NCI-H2171 (cell line): ENCODE results near the gene PHOSPHO1.

Experiments used
- DNase-seq: peaks from one replicate; lab custom pipeline; 2025; lab: John Stamatoyannopoulos, UW

PHOSPHO1 gene

GRCh38 chr17:49242813-49243212 is 12.2 kb upstream of the PHOSPHO1 start:
- DNase-seq, result no peak

GRCh38 chr17:49241692-49242397 is 11.3 kb upstream of the PHOSPHO1 start:
- DNase-seq, result no peak

- DNase-seq, result no peak
Observed at GRCh38 chr17:49241040-49241439, 10.5 kb upstream of the PHOSPHO1 start.

GRCh38 chr17:49240619-49241018 is 10.0 kb upstream of the PHOSPHO1 start:
- no peak for DNase-seq

GRCh38 chr17:49239963-49240362 is 9.4 kb upstream of the PHOSPHO1 start:
- no peak for DNase-seq

- no peak for DNase-seq
Observed at GRCh38 chr17:49235896-49236295, 5.3 kb upstream of the PHOSPHO1 start.

- DNase-seq, result no peak
Observed at GRCh38 chr17:49234509-49235080, 4.0 kb upstream of the PHOSPHO1 start.

- DNase-seq, result no peak
Observed at GRCh38 chr17:49231563-49231894, 942 bp upstream of the PHOSPHO1 start.

- no peak for DNase-seq
Observed at GRCh38 chr17:49229805-49230600, 584 bp downstream of the PHOSPHO1 start.

- no peak for DNase-seq
Observed at GRCh38 chr17:49229076-49229804, 1.3 kb downstream of the PHOSPHO1 start.

- peak; percentile 35 for DNase-seq
Observed at GRCh38 chr17:49227436-49228261, 2.9 kb downstream of the PHOSPHO1 start.

- no peak for DNase-seq
Observed at GRCh38 chr17:49226771-49227435, 3.7 kb downstream of the PHOSPHO1 start.

- DNase-seq, result no peak
Observed at GRCh38 chr17:49225554-49226236, 4.9 kb downstream of the PHOSPHO1 start.

GRCh38 chr17:49224997-49225337 is 5.6 kb downstream of the PHOSPHO1 start:
- DNase-seq, result no peak

- DNase-seq, result no peak
Observed at GRCh38 chr17:49224198-49224996, 6.2 kb downstream of the PHOSPHO1 start.

- DNase-seq, result no peak
Observed at GRCh38 chr17:49223517-49224197, 6.9 kb downstream of the PHOSPHO1 start.

- no peak for DNase-seq
Observed at GRCh38 chr17:49223168-49223516, 7.4 kb downstream of the PHOSPHO1 start.

GRCh38 chr17:49219987-49220386 is 10.6 kb downstream of the PHOSPHO1 start:
- DNase-seq, result no peak
